NOMO-1 (cell line): Measurements from ENCODE around the gene RINT1.
"Not testable (repeated sequence)": the region's sequence is repeated elsewhere in the genome, so short reads cannot be mapped to it uniquely, and the experiment has no call there.

Experiments
- DNase-seq, 2 experiments: peaks; one replicate each; lab custom pipeline; 2025; ENCODE audit not compliant: unreplicated experiment in 2 of 2; lab: John Stamatoyannopoulos, UW

Gene RINT1

DNA sequence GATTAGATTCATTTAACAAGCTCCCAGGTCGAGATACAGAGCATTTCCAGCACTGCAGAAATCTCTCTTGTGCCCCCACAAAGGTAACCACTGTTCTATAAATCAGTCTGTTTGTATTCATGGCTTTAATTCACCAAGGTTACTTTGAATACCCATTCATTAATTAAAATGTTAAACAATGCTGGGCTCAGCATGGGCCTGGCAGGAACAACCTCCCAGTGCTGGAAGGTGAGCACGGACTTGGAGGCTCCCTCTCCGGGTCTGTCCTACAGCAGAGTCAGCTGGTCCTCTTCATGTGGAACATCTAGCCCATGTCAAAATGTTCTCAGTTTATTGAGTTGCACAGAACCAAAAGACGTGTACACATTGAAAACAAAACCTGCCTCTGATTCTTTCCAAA is 64.9 kb downstream of the RINT1 start:
- DNase-seq = no peak

DNA sequence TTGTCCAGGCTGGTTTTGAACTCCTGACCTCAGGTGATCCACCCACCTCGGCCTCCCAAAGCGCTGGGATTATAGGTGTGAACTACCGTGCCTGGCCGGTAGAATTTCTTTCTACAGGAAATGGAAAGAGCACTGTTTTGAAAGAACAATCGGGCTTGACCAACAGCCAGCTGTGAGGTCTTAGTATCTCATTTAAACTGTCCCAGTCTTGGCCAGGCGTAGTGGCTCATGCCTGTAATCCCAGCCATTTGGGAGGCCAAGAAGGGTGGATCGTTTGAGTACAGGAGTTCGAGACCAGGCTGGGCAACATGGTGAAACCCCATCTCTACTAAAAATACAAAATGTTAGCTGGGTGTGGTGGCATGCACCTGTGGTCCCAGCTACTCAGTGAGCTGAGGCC is 67.1 kb downstream of the RINT1 start:
- DNase-seq = not testable (repeated sequence)

- DNase-seq = no peak
These were observed 67.5 kb downstream of the RINT1 start for GRCh38 chr7:105599551-105599950.

DNA sequence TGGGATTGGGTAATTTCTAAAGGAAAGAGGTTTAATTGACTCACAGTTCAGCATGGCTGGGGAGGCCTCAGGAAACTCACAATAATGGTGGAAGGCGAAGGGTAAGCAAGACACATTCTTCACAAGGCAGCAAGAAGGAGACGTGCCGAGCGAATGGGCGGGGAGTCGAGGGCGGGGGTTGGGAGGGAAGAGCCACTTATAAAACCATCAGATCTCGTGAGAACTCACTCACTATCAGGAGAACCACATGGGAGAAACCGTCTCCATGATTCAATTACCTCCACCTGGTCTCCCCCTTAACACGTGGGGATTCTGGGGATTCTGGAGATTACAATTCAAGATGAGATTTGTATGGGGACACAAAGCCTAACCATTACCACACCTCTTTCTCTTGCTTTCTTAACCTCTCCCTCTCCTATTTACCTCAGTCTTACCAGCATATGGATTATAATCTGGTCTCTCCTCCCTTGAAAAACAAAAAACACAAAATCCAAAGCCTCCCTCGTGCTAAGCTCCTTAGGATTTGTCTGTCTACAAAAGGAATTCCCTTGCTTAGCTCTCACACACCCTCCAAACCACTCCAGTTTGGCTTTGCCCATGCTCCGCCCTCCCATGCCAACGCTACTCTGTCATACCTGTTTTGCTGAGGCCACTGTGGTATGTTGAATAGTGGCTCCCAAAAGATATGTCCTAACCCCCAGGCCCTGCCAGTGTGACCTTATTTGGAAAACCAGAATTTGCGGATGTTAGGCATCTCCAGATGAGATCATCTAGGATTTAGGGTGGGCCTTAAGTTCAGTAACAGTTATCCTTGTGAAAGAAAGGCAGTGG is 68.9 kb downstream of the RINT1 start:
- no peak for DNase-seq

DNA sequence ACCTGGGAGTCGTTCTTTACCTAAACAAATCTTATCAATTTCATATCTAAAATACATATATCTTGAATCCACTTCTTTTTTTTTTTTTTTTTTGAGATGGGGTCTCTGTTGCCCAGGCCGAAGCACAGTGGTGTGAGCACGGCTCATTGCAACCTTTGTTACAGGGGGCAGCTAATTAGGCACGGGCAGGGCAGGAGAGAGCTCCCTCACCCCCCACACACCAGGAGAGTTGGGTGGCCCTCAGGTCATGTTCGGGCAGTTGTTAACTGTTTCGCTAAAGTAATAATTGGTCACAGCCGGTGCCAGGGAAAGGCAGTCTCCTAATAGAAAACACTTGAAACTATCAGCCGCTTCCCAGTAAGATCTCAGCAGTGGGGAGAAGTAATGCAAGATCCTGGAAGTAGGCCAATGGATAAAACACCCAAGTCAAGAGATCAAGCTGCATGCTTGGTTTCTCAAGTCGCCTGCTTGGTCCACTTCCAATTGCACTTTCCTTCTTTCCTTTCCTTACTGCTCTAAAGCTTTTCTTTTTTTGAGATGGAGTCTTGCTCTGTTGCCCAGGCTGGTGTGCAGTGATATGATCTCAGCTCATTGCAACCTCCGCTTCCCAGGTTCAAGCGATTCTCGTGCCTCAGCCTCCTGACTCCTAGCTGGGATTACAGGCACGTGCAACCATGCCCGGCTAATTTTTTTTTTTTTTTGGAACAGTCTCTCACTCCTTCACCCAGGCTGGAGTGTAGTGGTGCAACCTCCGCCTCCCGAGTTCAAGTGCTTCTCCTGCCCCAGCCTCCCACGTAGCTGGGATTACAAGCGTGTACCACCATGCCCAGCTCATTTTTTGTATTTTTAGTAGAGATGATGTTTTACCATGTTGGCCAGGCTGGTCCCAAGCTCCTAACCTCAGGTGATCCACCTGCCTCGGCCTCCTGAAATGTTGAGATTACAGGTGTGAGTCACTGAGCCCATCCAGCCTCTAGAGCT is 70.6 kb downstream of the RINT1 start:
- no peak for DNase-seq

- no peak for DNase-seq
These were observed 78.3 kb downstream of the RINT1 start for GRCh38 chr7:105610165-105610930.

DNA sequence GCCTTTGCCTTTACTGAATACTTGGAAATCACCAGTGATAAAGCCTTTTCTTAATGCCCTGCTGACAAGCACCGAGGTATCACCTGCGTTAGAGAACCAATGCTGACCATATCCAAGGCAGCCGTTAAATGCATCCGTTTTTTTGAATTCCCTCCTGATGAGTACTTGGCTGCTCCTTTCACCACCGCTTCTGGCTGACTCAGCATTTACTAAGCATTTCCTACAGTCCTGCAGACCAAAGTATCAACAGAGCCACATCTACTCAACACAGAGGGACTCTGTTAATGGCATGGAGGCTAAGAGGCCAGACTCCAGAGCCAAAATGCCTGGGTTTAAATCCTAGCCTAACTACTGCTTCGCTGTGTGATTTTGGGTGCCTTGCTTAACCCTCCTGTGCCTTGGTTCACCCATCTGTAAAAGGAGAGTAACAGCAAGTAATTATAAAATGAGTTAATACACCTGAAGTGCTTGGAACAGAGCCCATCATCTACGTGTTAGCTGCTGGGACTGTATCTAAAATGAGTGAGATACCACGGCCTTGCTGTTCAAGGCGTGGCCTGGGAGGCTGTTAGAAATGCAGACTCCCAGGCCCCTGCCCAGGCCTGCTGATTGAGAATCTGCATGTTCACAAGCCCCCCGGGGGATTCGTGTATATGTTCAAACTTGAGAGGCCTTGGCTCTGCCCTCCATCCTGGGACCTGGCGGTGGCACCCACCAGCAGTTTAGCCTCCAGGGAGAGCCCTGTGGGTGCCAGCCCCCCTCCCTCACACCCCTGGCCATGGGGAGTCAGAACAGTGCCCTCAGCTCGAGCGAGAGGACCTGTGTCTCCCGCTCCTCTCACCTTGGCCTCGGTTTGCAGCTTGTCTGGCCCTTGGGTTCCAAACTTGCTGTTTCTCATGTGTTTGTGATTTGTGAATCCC is 80.1 kb downstream of the RINT1 start:
- DNase-seq = no peak

DNA sequence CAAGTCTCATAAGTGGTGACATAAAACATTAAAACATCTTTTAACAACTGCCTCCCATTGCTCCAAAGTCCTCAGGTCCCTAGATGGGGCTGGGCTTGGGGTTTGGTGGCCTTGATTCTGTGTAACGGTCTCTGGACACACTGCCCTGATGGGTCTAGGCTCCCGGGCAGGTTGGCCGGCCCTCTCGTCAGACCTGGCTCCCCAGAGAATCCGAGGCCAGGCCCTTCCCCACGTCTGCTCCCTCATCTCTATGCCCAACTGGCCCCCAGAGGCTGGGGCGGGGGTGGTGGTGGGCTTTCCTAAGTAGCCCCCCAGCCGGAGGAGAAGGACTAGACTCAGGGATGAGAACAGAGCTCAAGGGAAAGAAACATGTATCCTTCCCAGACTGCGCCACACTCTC is 80.8 kb downstream of the RINT1 start:
- DNase-seq = no peak

- no peak for DNase-seq
These were observed 81.8 kb downstream of the RINT1 start for GRCh38 chr7:105613611-105614330.

DNA sequence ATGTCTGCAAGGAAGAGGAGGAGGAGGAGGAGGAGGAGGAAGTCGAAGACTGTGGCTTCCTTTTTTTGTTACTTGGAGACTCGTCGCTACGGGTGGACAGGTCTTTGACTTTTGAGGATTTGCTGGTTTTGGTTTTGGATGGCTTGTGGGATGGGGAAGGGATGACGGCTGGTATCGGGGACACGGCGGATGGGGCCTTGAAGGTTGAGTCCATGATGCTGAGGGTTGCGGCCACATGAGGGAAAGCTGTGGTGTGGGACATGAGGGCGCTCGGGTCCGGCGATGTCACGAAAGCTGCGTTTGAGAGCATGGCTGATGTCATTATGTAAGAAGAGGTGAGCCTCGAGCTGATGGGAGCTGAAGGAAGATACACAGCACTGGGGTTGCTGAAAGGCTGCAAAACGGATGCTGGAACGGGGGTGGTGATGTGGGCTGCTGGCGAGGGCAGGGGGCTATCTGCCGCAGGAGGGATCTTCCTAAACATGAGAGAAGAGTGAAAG is 82.4 kb downstream of the RINT1 start:
- DNase-seq = no peak
